ENCODE results near the gene ARPP21.
A peak's percentile ranks its signal among the peaks of the same experiment; 100 is the strongest.

Gene ARPP21

DNA sequence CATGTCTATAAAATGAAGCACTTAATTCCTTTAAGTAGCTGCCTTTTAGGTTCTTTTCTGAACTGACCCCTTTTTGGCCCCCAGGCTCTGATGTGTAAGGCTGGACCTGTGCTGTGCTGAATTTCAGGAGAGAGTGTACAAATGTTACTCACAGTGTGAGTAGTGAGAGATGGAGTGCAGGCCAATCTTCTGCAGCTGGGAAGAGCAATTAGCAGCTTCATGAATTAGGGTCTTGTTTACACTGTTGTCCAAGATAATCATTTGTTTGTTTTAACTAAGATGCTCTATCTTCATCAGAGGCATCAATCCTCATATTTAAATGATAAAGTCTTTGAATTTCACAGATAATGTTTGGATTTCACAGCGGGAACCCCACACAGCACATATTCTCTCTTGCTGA is 19.4 kb downstream of the ARPP21 start:
- Histone ChIP-seq H3K27me3 (no peaks in the 10 kb centered on the region; a peak in 1 of 22 replicates), H3K27ac (peak overlapping the region in 3 of 11 experiments; percentile 22 to 39 (median 30); a peak in 5 of 22 replicates), H3K4me2 (peak overlapping the region in 8 of 11 experiments; percentile 6 to 89 (median 46); a peak in 10 of 22 replicates), H3K9me3 (replicated peaks in 1 of 11) (peaks cover 0 to 5% (median 0%) of the 10 kb centered on the region in 11 experiments; a peak in 3 of 22 replicates), H3K36me3 (0 out of 22 replicates have a peak, but pooled peaks cover 0 to 5% (median 0%) of the 10 kb centered on the region in 11 experiments), H3K4me1 (peaks cover 12 to 98% (median 69%) of the 10 kb centered on the region in 10 experiments), H3K4me3 (no peak overlapping the region), H3K9ac (peak overlapping the region in 1 of 11 experiments; percentile 14; a peak in 1 of 22 replicates), H4K20me1 (no peaks in the 10 kb centered on the region)
- TF ChIP-seq Cebpa-rat (IDR thresholded peaks at IDR 0.05): no peak

DNA sequence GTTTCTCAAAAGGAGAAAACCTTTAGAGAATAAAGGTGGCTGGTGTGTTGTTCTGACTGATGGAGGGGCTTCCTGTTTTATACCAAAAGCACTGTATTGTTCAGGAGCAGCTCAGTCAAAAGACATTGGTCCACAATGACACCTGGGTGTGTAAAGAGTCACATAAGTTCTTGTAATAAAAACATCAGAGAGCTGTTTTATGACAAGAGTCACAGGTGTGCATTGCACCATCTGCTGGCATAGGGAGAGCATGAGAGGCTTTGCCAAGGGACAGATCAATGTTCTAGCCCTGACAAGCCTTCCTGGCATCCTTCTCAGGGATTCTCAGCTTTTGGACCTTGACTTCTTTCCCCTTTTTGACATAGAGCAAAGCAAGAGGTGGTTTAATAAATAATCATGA is 20.4 kb downstream of the ARPP21 start:
- Histone ChIP-seq H3K4me2 (peak overlapping the region in 8 of 11 experiments; percentile 12 to 89 (median 46); a peak in 13 of 22 replicates), H3K27me3 (no peaks in the 10 kb centered on the region; a peak in 1 of 22 replicates), H3K36me3 (0 out of 22 replicates have a peak, but pooled peaks cover 0 to 5% (median 0%) of the 10 kb centered on the region in 11 experiments), H3K9ac (peak overlapping the region in 1 of 11 experiments; percentile 21; a peak in 1 of 22 replicates), H4K20me1 (no peaks in the 10 kb centered on the region), H3K27ac (peak overlapping the region in 5 of 11 experiments; percentile 10 to 50 (median 39); a peak in 6 of 22 replicates), H3K4me3 (no peak overlapping the region), H3K9me3 (replicated peaks in 1 of 11) (peaks cover 0 to 5% (median 0%) of the 10 kb centered on the region in 11 experiments; a peak in 3 of 22 replicates), H3K4me1 (peaks cover 13 to 99% (median 71%) of the 10 kb centered on the region in 10 experiments)
- no peak for TF ChIP-seq Cebpa-rat (IDR thresholded peaks at IDR 0.05)

DNA sequence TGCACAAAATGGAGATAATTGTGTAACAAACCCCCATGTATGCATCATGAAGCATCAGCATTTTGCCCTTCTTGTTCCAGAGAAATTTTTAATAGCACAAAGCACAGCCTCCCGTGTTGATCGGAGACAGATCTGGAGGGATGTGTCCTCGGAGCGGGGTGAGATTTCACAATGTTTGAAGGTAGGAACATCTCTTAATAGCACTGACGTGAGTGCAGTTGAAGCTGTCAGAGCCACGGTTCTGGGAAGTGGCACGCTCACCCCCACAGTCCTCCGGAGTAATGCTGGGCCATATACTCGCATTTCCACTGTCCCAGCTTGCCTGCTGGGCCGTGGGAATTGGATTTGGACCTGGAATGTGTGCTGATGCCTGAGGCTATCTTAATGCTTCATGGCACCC is 24.1 kb downstream of the ARPP21 start:
- H3K4me2 ChIP-seq: peak overlapping the region; percentile 23 to 89 (median 82); a peak in 21 of 22 replicates
- H3K27me3 ChIP-seq: no peaks in the 10 kb centered on the region; a peak in 1 of 22 replicates
- H3K27ac ChIP-seq: peak overlapping the region in 7 of 11 experiments; percentile 61 to 82 (median 78); a peak in 15 of 22 replicates
- peaks cover 0 to 4% (median 0%) of the 10 kb centered on the region in 11 experiments; a peak in 1 of 22 replicates for H3K9me3 ChIP-seq (replicated peaks in 1 of 11)
- no peak overlapping the region for H3K4me3 ChIP-seq
- no peaks in the 10 kb centered on the region for H4K20me1 ChIP-seq
- H3K9ac ChIP-seq: peak overlapping the region in 6 of 11 experiments; percentile 17 to 72 (median 58); a peak in 11 of 22 replicates
- peaks cover 24 to 99% (median 77%) of the 10 kb centered on the region in 10 experiments for H3K4me1 ChIP-seq
- peaks cover 0 to 5% (median 0%) of the 10 kb centered on the region in 11 experiments; a peak in 3 of 22 replicates for H3K36me3 ChIP-seq
- 0 out of 22 replicates have a peak, but pooled peaks of 1 of the 11 experiments have one; percentile 28 for TF ChIP-seq Cebpa-rat (IDR thresholded peaks at IDR 0.05)

DNA sequence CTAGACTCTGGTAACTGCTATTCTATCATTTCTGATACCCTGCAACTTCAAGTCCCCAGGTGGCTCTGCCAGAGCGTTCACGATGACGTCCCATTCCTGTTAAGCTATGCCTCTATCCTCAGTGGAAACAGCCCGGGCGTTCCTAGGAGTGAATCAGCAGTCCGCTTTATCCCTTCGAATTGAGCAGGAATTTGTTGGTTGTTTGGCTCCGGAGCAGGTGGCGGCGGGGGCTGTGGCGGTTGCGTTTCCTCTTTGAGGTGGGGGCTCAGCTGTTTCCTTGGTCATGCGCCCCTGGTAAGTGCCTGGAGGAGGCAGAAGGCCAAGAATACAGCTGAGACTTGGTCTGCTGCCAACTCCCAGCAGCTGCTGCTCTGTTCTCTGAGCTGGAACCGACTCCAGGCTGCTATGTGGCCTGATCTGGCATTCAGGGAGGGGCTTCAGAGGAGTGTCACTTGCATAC is 25.2 kb downstream of the ARPP21 start:
- Histone ChIP-seq H3K27ac (peak overlapping the region in 8 of 11 experiments; percentile 32 to 82 (median 75); a peak in 16 of 22 replicates), H3K4me1 (peaks cover 24 to 99% (median 72%) of the 10 kb centered on the region in 10 experiments), H3K9ac (peak overlapping the region in 8 of 11 experiments; percentile 0 to 72 (median 54); a peak in 11 of 22 replicates), H3K4me2 (peak overlapping the region; percentile 76 to 89 (median 83)), H3K4me3 (peak overlapping the region in 8 of 10 experiments; percentile 6 to 54 (median 20); a peak in 9 of 20 replicates), H4K20me1 (no peaks in the 10 kb centered on the region), H3K9me3 (replicated peaks in 1 of 11) (peaks cover 0 to 5% (median 0%) of the 10 kb centered on the region in 11 experiments; a peak in 1 of 22 replicates), H3K27me3 (no peaks in the 10 kb centered on the region; a peak in 1 of 22 replicates), H3K36me3 (peaks cover 0 to 5% (median 0%) of the 10 kb centered on the region in 11 experiments; a peak in 3 of 22 replicates)
- no peak for TF ChIP-seq Cebpa-rat (IDR thresholded peaks at IDR 0.05)

DNA sequence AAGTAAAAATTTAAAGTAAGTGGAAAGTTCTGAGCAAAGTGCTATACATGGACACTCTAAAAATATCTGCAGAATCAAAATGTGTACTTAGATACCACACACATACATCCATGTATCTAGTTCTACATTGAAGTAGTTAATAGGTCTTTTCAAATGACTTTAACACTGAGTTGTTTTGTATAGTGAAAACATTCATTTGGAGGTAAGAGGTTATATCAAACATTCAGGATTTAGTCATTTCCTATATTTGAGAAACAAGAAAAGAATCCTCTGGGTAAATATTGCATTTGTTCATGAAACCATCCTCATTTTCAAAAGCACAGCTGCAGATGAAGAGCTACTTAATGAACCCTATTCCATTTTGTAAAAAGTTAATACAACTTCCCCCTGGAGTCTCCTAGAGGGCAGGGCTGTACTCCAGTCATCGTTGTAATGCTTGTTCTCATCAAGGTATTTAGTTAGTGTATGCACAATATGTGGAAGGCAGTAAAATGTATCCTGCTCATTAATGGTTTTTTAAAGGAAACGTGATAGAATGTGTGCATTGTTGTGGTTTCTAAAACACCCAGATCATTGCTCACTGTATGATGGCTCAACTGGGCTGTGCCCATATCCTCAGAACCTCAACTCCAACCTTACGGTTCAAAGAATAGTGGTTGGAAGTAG is 26.2 kb downstream of the ARPP21 start:
- peaks cover 0 to 15% (median 0%) of the 10 kb centered on the region in 11 experiments; a peak in 4 of 22 replicates for H3K36me3 ChIP-seq
- 0 out of 20 replicates have a peak overlapping the region, but pooled peaks of 1 of the 10 experiments have one; percentile 14 for H3K4me3 ChIP-seq
- no peak for TF ChIP-seq Cebpa-rat (IDR thresholded peaks at IDR 0.05)
- H3K9me3 ChIP-seq (replicated peaks in 1 of 11): peaks cover 0 to 5% (median 0%) of the 10 kb centered on the region in 11 experiments; a peak in 1 of 22 replicates
- H3K9ac ChIP-seq: peak overlapping the region in 3 of 11 experiments; percentile 48 to 67 (median 58); a peak in 5 of 22 replicates
- H4K20me1 ChIP-seq: no peaks in the 10 kb centered on the region
- H3K4me1 ChIP-seq: peaks cover 24 to 99% (median 71%) of the 10 kb centered on the region in 10 experiments
- peak overlapping the region in 7 of 11 experiments; percentile 33 to 82 (median 72); a peak in 13 of 22 replicates for H3K27ac ChIP-seq
- peak overlapping the region; percentile 76 to 89 (median 83); a peak in 20 of 22 replicates for H3K4me2 ChIP-seq
- no peaks in the 10 kb centered on the region; a peak in 1 of 22 replicates for H3K27me3 ChIP-seq

DNA sequence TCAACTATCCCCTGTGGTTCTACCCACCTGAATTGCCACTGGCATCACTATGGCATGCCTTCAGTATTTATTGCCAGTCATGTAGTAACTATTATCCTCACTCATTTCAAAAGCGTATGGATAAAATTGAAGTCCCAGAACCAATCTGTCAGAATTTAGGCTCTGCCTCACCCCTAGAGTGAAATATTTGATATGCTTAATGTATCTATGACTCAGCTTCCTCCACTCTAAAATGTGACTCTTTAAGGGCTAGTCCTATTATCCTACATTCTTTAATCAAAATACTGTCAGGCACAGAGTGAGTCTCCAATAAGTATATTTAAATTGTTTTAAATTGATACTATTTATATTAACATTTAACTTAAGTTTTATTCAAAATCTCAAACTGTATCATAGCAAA is 27.6 kb downstream of the ARPP21 start:
- Histone ChIP-seq H3K9me3 (replicated peaks in 1 of 11) (peaks cover 0 to 5% (median 0%) of the 10 kb centered on the region in 11 experiments; a peak in 1 of 22 replicates), H3K9ac (no peak overlapping the region)

DNA sequence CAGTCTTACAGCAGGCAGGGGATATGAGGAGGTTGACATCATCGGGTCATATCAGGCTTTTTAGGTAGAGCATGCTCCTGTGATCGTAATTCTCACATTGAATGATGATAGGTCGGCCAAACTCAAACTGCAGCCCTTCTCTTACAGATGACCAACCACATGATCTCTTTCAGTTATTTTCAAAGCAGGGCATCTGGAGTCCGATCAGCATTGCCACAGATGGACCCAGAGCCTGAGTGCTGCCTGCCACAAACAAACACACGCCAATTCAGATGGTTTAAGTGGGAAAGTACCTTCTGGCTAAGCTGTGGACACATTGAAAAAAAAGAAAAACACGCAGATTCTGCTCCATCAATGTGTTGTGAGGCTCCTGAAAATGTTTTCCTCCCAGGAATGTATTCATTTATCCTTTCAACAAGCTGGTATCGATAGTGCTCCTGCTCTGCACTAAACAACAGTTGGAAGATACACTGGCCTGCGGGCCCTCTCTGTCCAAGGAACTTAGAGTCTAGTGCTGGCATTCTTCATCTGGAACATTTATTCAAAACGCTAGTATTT is 31.2 kb downstream of the ARPP21 start:
- no peak overlapping the region for H3K4me3 ChIP-seq
- H3K27ac ChIP-seq: peak overlapping the region in 1 of 11 experiments; percentile 8; a peak in 2 of 22 replicates
- H3K9ac ChIP-seq: no peak overlapping the region
- peaks cover 0 to 31% (median 0%) of the 10 kb centered on the region in 11 experiments; a peak in 4 of 22 replicates for H3K36me3 ChIP-seq
- no peak for TF ChIP-seq Cebpa-rat (IDR thresholded peaks at IDR 0.05)
- peaks cover 4 to 80% (median 52%) of the 10 kb centered on the region in 10 experiments for H3K4me1 ChIP-seq
- peaks cover 0 to 5% (median 0%) of the 10 kb centered on the region in 11 experiments; a peak in 1 of 22 replicates for H3K9me3 ChIP-seq (replicated peaks in 1 of 11)
- H3K4me2 ChIP-seq: peak overlapping the region in 9 of 11 experiments; percentile 4 to 61 (median 44); a peak in 14 of 22 replicates
- H3K27me3 ChIP-seq: no peaks in the 10 kb centered on the region
- peaks cover 0 to 4% (median 0%) of the 10 kb centered on the region in 11 experiments; a peak in 1 of 22 replicates for H4K20me1 ChIP-seq

More for the DNA sequence above, 27.6 kb downstream of the ARPP21 start:
- Histone ChIP-seq H3K4me3 (no peak overlapping the region), H3K4me2 (peak overlapping the region in 5 of 11 experiments; percentile 18 to 41 (median 23); a peak in 4 of 22 replicates), H3K27me3 (no peaks in the 10 kb centered on the region; a peak in 1 of 22 replicates), H3K36me3 (peaks cover 0 to 22% (median 0%) of the 10 kb centered on the region in 11 experiments; a peak in 4 of 22 replicates), H3K4me1 (peaks cover 24 to 99% (median 77%) of the 10 kb centered on the region in 10 experiments), H3K27ac (peak overlapping the region in 2 of 11 experiments; percentile 7 to 17; a peak in 2 of 22 replicates), H4K20me1 (no peaks in the 10 kb centered on the region; a peak in 1 of 22 replicates)
- TF ChIP-seq Cebpa-rat (IDR thresholded peaks at IDR 0.05): no peak

DNA sequence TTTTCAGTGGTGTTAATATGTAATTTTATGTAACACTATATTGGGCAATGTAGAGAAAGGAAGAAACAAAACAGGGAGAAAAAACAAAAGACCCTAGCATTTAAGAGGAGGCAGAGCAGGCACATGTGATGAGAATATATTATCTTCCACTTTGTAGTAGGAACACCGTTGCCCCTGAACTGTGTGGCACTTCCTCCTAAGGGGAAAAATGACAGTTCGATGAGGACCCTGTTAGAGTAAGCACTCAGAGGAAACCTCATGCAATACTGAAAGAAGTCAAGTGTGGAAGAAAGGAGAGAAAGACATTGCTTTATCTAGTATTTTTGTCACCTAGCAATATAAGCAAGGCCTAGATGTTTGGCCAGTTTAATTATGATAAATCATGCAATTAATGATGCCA is 32.2 kb downstream of the ARPP21 start:
- TF ChIP-seq Cebpa-rat (IDR thresholded peaks at IDR 0.05): no peak

More for the DNA sequence above, 32.2 kb downstream of the ARPP21 start:
- Histone ChIP-seq H4K20me1 (peaks cover 0 to 6% (median 0%) of the 10 kb centered on the region in 11 experiments; a peak in 1 of 22 replicates), H3K36me3 (peaks cover 0 to 32% (median 0%) of the 10 kb centered on the region in 11 experiments; a peak in 4 of 22 replicates), H3K27ac (no peak overlapping the region; a peak in 1 of 22 replicates), H3K4me3 (no peak overlapping the region), H3K9ac (no peak overlapping the region), H3K4me1 (peaks cover 0 to 70% (median 44%) of the 10 kb centered on the region in 10 experiments; a peak in 16 of 20 replicates), H3K9me3 (replicated peaks in 1 of 11) (peaks cover 0 to 5% (median 0%) of the 10 kb centered on the region in 11 experiments; a peak in 1 of 22 replicates), H3K4me2 (peak overlapping the region in 8 of 11 experiments; percentile 32 to 61 (median 44); a peak in 14 of 22 replicates), H3K27me3 (no peaks in the 10 kb centered on the region)

Data from BLaER1 treated with 17β-estradiol and CSF1 and Interleukin-3, amounts not matched to agents 10 nM and 100 nM (cell line).